ENCODE results near the gene COMMD4. TPM values are rescaled to one million over a fixed set of nuclear protein-coding genes. Genes with fewer than 3 reads are reported as not detected.
"Not testable (repeated sequence)": the region's sequence is repeated elsewhere in the genome, so short reads cannot be mapped to it uniquely, and the experiment has no call there.

Gene COMMD4
- total RNA-seq (105 and 114 TPM in 2 replicates), polyA plus RNA-seq (244 and 254 TPM in 2 replicates), polyA minus RNA-seq (37.9 and 39.1 TPM in 2 replicates), Bru-seq, nascent RNA (percentile 57 among the genes with signal in this experiment), BruChase-seq, experiment 1, labeled RNA remaining after a 6-hour chase (percentile 79 among the genes with signal in this experiment), BruChase-seq, experiment 2, labeled RNA remaining after a 2-hour chase (percentile 64 among the genes with signal in this experiment)
- polyA plus RNA-seq (2011; cell fraction: cytosol; rRNA removed) = 240 and 254 TPM in 2 replicates
- 221 and 233 TPM in 2 replicates for polyA plus RNA-seq (2011; cell fraction: nucleus; rRNA removed)
- polyA plus RNA-seq (2012) = 65.2 and 76.7 TPM in 2 replicates
- 105 TPM for polyA minus RNA-seq (2011; cell fraction: cytosol; rRNA and poly(A)+ RNA removed)
- polyA minus RNA-seq (2011; cell fraction: nucleus; rRNA and poly(A)+ RNA removed) = 15.4 and 18.5 TPM in 2 replicates
- long read RNA-seq, full-length matches to known transcripts = 123 of 151 reads
- long read RNA-seq, partial matches to known transcripts = 10 of 151 reads
- long read RNA-seq, other reads (novel, unspliced or antisense) = 18 of 151 reads

- CTCF ChIA-PET = interaction anchor here (0.6 kb wide), 1 partner anchor 329 kb away, joined by 3 read pairs; no protein-coding TSS in a partner anchor
- peaks cover 7% of the 10 kb centered on the region for H3K79me2 ChIP-seq (ENCODE audit: control insufficient read depth, insufficient read depth, low read length)
- POLR2A ChIA-PET = no interaction called here
Measured at GRCh38 chr15:75335705-75336355, at the start of gene COMMD4. TSS of gene COMMD4 (plus strand) at chr15:75336063. CDS start at chr15:75336090, 27 bp downstream.

DNA sequence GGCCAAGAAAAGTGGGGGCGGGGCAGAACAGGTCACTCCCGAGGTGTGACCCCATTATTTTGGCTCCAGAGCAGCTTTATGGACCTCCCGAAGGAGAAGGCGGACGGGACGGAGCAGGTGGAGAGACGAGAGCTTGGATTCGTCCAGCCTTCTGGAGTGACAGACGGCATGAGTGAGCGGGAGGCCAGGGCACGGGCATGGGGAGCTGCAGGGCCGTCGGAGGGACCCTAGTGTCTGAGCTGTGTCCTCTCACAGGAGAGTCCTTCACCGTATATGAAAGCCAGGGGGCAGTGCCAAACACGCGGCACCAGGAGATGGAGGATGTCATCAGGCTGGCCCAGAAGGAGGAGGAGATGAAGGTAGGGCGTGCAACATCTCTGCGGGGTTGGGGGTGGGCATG, 42.2 kb upstream of the COMMD4 start:
- H3K27ac ChIP-seq (ENCODE audit: insufficient read depth, low read depth, low read length); H3K9me1 ChIP-seq (replicated peaks; ENCODE audit: control insufficient read depth, extremely low read depth, insufficient read depth, low read length); FAIRE-seq; H3K36me3 ChIP-seq (ENCODE audit: control insufficient read depth in 2 of 2, extremely low read depth in 1 of 2, insufficient read depth in 2 of 2, low read length in 2 of 2); CTCF ChIA-PET; POLR2A ChIA-PET; H3K4me3 ChIP-seq (replicated peaks in 1 of 3; ENCODE audit: insufficient read depth in 1 of 3, low read depth in 1 of 3, low read length in 3 of 3); dilution Hi-C loops (cut with MboI; ENCODE audit: extremely low pct_ligation_motif_present, low sequenced_read_pairs); H3K4me1 ChIP-seq (ENCODE audit: control insufficient read depth, extremely low read depth, insufficient read depth, low read length); H3K9ac ChIP-seq (replicated peaks; ENCODE audit: extremely low read depth, insufficient read depth, low read length); DNase-seq (ENCODE audit: low read depth, low spot score); intact Hi-C loops (cut with micrococcal nuclease); H3K9me3 ChIP-seq (replicated peaks; ENCODE audit: control insufficient read depth, insufficient read depth, low read length); H2AFZ ChIP-seq (ENCODE audit: low read depth, low read length); H3K79me2 ChIP-seq (ENCODE audit: control insufficient read depth, insufficient read depth, low read length); H3K27me3 ChIP-seq (ENCODE audit: control insufficient read depth in 2 of 2, insufficient read depth in 2 of 2, low read length in 2 of 2); H4K20me1 ChIP-seq (replicated peaks; ENCODE audit: control insufficient read depth, extremely low read depth, insufficient read depth, low read length); BruUV-seq (replicated peaks); H3K4me2 ChIP-seq (ENCODE audit: insufficient read depth, low read length): not testable (repeated sequence)

More at GRCh38 chr15:75335705-75336355, at the start of gene COMMD4:
- DNase-seq (ENCODE audit: low read depth, low spot score) = peak; percentile 89
- FAIRE-seq = peak; percentile 93
- H3K27ac ChIP-seq (ENCODE audit: insufficient read depth, low read depth, low read length) = peak within 1 kb of the TSS; percentile 60
- no peaks in the 10 kb centered on the region for H4K20me1 ChIP-seq (replicated peaks; ENCODE audit: control insufficient read depth, extremely low read depth, insufficient read depth, low read length)
- H3K4me3 ChIP-seq (replicated peaks in 1 of 3; ENCODE audit: insufficient read depth in 1 of 3, low read depth in 1 of 3, low read length in 3 of 3) = peak within 1 kb of the TSS; percentile 50 to 85 (median 67)
- no peak for TF ChIP-seq MYC (IDR thresholded peaks at IDR 0.05; ENCODE audit: low read depth, low read length)
- TF ChIP-seq, protein P1, sequence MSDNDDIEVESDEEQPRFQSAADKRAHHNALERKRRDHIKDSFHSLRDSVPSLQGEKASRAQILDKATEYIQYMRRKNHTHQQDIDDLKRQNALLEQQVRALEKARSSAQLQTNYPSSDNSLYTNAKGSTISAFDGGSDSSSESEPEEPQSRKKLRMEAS (IDR thresholded peaks at IDR 0.05; ENCODE audit: insufficient read depth, insufficient read length) = peak; percentile 66
- TF ChIP-seq POLR2AphosphoS5 (IDR thresholded peaks at IDR 0.05; ENCODE audit: insufficient read depth, low read depth, low read length) = peak; percentile 76
- peak; percentile 85 for TF ChIP-seq POLR2A (IDR thresholded peaks at IDR 0.05; ENCODE audit: low read depth, low read length)
- no peak for TF ChIP-seq JUN (IDR thresholded peaks at IDR 0.05; ENCODE audit: borderline replicate concordance, insufficient read depth, insufficient read length, low read depth)
- no peak for TF ChIP-seq FOS (IDR thresholded peaks at IDR 0.05; ENCODE audit: borderline replicate concordance, insufficient read depth, low read length)
- TF ChIP-seq CTCF (IDR thresholded peaks at IDR 0.05; ENCODE audit: extremely low read depth in 1 of 2, insufficient read depth in 1 of 2, low read depth in 1 of 2, low read length in 2 of 2) = no peak
- no peak for TF ChIP-seq GATA2 (IDR thresholded peaks at IDR 0.05; ENCODE audit: insufficient read depth, insufficient read length, low read depth, low read length)
- no peak for TF ChIP-seq EZH2 (IDR thresholded peaks at IDR 0.05; ENCODE audit: borderline replicate concordance, low read depth, low read length, severe bottlenecking)
- no peaks in the 10 kb centered on the region for H3K9me3 ChIP-seq (replicated peaks; ENCODE audit: control insufficient read depth, insufficient read depth, low read length)
- peak within 1 kb of the TSS; percentile 92 for H2AFZ ChIP-seq (ENCODE audit: low read depth, low read length)
- intact Hi-C loops (cut with micrococcal nuclease) = no loop called here
- dilution Hi-C loops (cut with MboI; ENCODE audit: extremely low pct_ligation_motif_present, low sequenced_read_pairs) = no loop called here
- peak within 1 kb of the TSS; percentile 94 for H3K4me2 ChIP-seq (ENCODE audit: insufficient read depth, low read length)
- BruUV-seq (replicated peaks) = no TSS peak
- peaks cover 10% of the 10 kb centered on the region for H3K4me1 ChIP-seq (ENCODE audit: control insufficient read depth, extremely low read depth, insufficient read depth, low read length)
- peak within 1 kb of the TSS; percentile 83 for H3K9ac ChIP-seq (replicated peaks; ENCODE audit: extremely low read depth, insufficient read depth, low read length)
- no peaks in the 10 kb centered on the region for H3K9me1 ChIP-seq (replicated peaks; ENCODE audit: control insufficient read depth, extremely low read depth, insufficient read depth, low read length)
- H3K36me3 ChIP-seq (ENCODE audit: control insufficient read depth in 2 of 2, extremely low read depth in 1 of 2, insufficient read depth in 2 of 2, low read length in 2 of 2) = peaks cover 0 to 8% of the 10 kb centered on the region in 2 experiments
- H3K27me3 ChIP-seq (ENCODE audit: control insufficient read depth in 2 of 2, insufficient read depth in 2 of 2, low read length in 2 of 2) = no peaks in the 10 kb centered on the region

Data from endothelial cell of umbilical vein (primary cell).